Stimulated activated naive CD8-positive, alpha-beta T cell treated with anti-CD3 and anti-CD28 coated beads, Interleukin-15, Interleukin-2, amounts not matched to agents 100 U/mL and 50 U/mL, for 24 hours (primary cell): ENCODE results near the gene ZSCAN30.
"Not testable (repeated sequence)": the region's sequence is repeated elsewhere in the genome, so short reads cannot be mapped to it uniquely, and the experiment has no call there.

ENCODE experiments used
- ATAC-seq: fragments of 150-1000 bp; cut with Tn5 transposase; one replicate; pipeline ENCODE4 v1.10.0; 2021
- DNase-seq: peaks from one replicate; pipeline ENCODE4 v3.0.0; 2021

ZSCAN30 gene

DNA sequence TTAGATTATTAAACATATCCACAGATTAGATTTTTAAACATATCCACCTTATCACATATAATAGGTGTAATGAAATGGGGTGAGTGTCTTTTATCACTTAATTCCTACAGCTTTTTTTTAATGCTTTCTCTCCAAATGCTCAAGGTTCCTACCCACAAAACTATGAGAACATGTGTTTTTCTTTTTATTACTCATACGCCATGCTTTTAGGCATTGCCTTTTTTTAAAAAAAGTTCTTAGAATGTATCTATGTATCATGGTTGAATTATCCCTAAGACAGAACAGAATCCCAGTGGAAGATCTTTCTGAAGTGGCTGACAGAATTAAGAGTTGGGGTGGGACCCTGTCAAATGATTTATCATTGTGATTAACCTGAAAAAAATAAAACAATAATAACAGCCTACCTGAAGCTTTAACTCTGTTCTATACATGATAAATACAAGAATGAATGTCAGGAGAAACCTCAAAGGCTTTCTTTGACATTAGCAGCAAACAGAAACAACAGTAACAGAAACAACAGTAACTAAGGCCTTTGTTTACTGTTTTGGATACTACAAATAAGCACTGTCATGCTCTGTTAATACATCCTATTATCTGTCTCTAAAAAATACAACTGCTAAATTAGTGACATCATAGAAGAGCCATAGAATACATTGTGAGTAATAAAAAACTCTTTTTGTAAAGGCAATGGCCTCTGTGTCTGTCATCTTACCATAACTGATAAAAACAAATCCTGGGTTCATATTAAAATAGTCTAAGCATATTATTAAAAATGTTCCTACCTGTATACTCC, 53.3 kb downstream of the ZSCAN30 start:
- DNase-seq (no peak), ATAC-seq (no peak)

DNA sequence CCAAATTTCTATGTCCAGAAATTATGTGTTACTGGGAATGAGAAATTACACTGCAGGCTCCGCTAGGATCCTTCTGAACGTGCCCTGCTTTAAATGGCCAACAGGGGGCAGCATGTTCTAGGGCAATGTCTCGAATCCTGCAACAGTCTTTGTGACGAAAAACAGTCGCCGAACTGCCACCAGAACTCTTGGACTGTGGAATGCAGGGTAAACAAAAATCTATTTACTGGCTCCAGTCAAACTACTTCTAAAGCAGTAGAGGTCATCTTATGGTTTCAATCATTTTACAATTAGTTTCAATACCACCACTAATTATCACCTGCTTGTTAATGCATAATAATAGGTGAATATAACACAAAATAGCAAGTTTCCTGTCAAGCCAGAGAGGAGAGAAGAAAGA, 59.0 kb downstream of the ZSCAN30 start:
- DNase-seq (peak; percentile 79), ATAC-seq (peak; percentile 76)

DNA sequence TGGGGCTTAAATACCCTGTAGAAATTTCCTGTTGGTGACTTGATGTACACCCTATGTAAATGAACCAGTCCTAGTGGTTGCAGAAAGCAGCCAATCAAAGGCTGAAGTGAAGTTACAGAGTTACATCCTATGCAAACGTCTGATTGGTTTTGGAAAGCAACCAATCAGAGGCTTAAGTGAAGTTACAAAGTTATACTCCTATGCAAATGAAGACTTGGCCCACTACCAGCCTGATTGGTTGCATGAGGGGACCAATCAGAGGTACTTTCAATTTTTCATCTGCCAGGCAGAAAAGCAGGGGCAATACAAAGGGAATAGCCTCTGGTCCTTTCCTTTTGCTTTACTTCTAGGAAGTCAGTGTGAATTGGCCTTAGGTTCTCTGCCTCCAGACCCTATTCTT, 62.8 kb downstream of the ZSCAN30 start:
- DNase-seq (no peak), ATAC-seq (no peak)

DNA sequence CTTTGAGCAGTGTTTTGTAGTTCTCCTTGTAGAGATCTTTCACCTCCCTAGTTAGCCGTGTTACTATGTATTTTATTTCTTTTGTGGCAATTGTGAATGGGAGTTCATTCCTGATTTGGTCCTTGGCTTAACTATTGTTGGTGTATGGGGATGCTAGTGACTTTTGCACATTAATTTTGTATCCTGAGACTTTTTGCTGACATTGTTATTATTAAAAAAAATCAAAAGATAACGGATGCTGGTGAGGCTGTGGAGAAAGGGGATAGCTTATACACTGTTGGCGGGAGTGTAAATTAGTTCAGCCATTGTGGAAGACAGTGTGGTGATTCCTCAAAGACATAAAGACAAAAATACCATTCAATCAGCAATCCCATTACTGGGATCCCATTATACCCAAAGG, 66.2 kb downstream of the ZSCAN30 start:
- ATAC-seq, result no peak
- DNase-seq, result no peak

DNA sequence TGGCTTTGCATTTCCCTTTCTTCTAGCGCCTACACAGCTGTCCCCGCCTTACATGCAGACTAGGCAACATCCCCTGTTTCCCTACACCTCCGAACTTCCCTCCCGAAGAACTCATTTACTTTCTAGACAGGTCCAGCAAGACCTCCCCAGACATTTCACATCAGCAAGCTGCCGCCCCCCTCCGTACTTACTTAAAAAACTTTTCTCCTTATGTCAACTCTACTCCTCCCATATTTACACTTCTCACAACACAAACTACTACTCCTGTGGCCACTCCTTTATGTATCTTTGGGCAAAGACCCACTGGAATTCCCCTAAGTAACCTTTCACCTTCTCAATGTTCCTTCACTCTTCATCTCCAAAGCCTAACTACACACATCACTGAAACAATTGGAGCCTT, 69.6 kb downstream of the ZSCAN30 start:
- no peak for DNase-seq
- ATAC-seq, result no peak

DNA sequence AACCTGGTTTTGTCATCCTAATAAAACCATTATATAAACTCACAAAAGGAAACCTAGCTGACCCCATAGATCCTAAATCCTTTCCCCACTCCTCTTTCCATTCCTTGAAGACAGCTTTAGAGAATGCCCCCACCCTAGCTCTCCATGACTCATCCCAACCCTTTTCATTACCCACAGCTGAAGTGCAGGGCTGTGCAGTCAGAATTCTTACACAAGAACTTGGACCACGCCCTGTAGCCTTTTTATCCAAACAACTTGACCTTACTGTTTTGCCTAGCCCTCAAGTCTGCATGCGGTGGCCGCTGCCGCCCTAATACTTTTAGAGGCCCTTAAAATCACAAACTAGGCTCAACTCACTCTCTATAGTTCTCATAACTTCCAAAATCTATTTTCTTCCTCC, 70.7 kb downstream of the ZSCAN30 start:
- not testable (repeated sequence) for ATAC-seq, DNase-seq

DNA sequence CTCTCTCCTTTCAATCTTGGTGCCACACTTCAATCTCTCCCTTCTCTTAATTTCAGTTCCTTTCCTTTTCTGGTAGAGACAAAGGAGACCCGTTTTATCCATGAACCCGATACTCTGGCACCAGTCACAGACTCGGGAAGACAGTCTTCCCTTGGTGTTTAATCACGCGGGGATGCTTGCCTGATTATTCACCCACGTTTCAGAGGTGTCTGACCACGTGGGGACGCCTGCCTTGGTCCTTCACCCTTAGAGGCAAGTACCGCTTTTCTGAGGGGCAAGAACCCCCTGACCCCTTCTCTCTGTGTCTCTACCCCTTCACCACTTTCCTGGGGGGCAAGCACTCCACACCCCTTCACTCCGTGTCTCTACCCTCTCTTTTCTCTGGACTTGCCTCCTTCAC, 73.4 kb downstream of the ZSCAN30 start:
- not testable (repeated sequence) for DNase-seq, ATAC-seq

DNA sequence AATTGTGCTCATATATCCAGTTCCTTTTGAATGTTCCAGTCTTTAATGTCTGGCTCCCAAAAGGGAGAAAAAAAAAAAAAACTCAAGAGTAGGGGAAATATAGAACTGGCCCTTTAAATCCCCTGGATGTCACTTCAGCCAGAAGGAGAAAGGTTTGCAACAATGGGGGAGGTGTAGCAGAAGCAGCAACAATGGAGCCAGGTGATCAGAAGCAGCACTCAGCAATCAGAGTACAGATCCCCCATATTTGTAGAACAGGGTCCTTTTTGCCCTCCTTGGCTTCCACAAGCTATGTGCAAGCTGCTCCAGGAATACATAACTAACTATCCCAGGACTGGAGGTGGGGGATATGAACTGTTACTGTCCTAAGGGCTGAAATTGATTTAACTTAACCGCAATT, 75.0 kb downstream of the ZSCAN30 start:
- no peak for ATAC-seq
- DNase-seq, result no peak

DNA sequence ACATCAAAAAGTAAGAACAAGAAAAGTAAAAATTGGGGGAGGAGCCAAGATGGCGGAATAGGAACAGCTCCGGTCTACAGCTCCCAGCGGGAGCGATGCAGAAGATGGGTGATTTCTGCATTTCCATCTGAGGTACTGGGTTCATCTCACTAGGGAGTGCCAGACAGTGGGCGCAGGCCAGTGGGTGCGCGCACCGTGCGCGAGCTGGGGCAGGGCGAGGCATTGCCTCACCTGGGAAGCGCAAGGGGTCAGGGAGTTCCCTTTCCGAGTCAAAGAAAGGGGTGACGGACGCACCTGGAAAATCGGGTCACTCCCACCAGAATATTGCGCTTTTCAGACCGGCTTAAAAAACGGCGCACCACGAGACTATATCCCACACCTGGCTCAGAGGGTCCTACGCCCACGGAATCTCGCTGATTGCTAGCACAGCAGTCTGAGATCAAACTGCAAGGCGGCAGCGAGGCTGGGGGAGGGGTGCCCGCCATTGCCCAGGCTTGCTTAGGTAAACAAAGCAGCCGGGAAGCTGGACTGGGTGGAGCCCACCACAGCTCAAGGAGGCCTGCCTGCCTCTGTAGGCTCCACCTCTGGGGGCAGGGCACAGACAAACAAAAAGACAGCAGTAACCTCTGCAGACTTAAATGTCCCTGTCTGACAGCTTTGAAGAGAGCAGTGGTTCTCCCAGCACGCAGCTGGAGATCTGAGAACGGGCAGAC, 84.1 kb downstream of the ZSCAN30 start:
- not testable (repeated sequence) for DNase-seq, ATAC-seq

DNA sequence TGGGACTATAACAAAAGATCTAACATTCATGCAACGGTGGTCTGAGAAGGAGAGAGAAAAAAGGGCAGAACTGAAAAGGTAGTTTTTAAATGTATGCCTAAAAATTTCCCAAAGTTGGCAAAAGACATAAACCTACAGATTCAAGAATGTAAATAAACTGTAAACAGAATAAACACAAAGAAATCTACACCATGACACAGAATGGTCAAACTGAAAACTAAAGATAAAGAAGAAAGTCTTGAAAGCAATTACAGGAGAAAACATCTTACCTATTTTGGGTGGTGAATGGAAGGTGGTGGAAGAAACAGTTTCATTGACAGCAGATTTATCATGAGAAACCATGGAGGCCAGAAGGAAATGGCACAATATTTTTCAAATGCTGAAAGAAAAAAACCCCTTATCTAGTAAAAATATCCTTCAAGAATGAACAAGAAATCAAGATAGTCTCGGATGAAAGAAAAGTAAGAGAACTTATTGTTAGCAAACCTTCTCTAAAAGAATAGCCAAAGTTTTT, 84.8 kb downstream of the ZSCAN30 start:
- ATAC-seq (no peak), DNase-seq (no peak)

DNA sequence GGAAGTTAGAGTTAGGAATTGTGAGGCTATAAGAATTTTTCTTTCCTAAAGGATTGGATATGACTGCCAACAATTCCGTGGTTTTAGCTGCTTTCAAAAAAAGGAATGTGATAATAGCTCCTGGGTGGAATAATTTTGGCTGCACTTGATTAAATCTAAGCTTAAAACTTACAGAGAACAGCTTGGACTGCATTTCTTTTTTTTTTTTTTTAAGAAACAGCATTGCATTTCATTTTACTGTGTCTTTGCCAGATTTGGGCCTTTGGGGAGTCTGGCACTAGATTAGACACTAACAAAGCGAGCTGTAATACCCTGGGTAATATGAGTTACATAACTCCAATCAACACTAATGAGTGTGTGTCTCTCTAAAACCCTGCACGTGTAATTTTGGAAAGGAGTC, 87.0 kb downstream of the ZSCAN30 start:
- no peak for DNase-seq
- no peak for ATAC-seq

DNA sequence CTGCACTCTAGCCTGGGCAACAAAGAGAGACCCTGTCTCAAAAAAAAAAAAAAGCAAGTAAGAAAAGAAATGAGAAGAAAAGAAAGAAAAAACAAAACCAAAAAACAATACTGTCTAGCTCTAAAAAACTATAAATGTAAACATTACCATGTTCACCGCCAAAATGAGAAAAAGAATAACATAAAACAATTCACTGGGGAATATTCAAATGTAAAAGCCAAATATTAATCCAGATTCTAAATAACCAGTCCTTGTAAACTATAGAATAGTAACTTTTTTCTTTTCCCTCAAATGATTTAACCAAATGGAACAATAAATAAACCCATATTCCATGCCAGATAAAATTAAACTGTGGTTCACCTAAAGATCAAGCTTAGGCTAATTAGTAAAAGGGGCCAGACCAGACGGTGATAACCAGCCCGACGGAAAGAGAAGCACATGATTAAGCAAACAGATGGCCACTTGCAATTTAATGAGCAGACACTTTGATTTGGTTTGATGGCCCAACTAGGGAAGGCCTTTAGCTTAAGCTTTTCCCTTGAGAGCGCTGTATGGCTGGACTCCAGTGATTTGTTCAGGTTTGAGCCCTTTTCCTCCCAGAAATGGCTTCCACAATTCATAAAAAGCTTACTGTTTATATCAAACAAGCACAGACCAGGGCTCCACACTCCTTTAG, 88.6 kb downstream of the ZSCAN30 start:
- ATAC-seq (no peak), DNase-seq (no peak)
